D721Med (cell line): ENCODE data around the gene ZNF75A.

Experiments used
- DNase-seq: peaks from one replicate; pipeline ENCODE4 v3.0.0; 2011; ENCODE audit warnings: low spot score; ENCODE audit not compliant: insufficient read length
- FAIRE-seq: peaks from 2 replicates; lab custom pipeline; 2011; peaks lifted over from hg19 to GRCh38; lab: Jason Lieb, UNC
- TF ChIP-seq, protein P1 (sequence below): IDR thresholded peaks from 2 replicates; pipeline ENCODE4 v1.5.1; 2012; ENCODE audit warnings: mild to moderate bottlenecking, control low read depth; ENCODE audit not compliant: insufficient read depth; ENCODE audit errors: missing control alignments

The ZNF75A gene

DNA sequence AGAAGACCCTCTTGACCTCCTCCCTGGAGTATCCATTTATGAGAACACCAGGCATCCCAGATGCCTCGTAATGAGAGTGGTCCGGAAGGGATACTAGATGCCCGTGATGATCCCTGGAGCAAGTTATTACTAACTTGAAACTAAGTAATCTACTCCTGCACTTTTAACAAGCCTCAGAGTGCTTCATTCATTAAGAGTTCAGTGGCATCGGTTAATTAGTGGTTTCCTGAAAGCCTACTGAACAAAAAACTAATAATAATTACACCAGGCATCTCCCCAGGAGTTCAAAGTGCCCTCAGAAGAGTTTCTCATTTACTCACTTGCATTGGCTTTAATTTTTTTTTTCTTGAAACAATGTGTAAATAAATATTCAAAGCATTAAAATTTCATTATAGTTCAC is 22.2 kb downstream of the ZNF75A start:
- TF ChIP-seq, protein P1, sequence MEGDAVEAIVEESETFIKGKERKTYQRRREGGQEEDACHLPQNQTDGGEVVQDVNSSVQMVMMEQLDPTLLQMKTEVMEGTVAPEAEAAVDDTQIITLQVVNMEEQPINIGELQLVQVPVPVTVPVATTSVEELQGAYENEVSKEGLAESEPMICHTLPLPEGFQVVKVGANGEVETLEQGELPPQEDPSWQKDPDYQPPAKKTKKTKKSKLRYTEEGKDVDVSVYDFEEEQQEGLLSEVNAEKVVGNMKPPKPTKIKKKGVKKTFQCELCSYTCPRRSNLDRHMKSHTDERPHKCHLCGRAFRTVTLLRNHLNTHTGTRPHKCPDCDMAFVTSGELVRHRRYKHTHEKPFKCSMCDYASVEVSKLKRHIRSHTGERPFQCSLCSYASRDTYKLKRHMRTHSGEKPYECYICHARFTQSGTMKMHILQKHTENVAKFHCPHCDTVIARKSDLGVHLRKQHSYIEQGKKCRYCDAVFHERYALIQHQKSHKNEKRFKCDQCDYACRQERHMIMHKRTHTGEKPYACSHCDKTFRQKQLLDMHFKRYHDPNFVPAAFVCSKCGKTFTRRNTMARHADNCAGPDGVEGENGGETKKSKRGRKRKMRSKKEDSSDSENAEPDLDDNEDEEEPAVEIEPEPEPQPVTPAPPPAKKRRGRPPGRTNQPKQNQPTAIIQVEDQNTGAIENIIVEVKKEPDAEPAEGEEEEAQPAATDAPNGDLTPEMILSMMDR = no peak
- DNase-seq = no peak
- FAIRE-seq = no peak

DNA sequence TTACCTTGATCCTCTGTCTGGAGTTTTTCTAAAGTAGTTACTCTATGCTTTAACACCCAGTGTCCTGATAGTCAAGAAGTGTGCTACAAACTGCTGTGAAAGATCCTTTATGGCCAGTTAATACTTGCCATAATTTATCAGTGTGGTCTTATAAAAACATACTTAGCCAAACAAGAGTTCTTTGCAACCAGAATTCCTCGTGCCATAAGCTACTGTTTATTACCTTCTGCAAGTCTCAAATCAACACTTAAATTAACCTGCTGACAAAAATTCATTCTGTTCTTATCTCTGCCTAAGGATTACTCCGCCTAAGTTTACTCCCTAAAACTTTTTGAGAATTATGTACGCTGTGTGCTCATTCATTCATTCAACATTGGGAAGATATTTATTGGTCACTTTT is 22.8 kb downstream of the ZNF75A start:
- no peak for DNase-seq
- no peak for FAIRE-seq
- TF ChIP-seq, protein P1 = no peak

DNA sequence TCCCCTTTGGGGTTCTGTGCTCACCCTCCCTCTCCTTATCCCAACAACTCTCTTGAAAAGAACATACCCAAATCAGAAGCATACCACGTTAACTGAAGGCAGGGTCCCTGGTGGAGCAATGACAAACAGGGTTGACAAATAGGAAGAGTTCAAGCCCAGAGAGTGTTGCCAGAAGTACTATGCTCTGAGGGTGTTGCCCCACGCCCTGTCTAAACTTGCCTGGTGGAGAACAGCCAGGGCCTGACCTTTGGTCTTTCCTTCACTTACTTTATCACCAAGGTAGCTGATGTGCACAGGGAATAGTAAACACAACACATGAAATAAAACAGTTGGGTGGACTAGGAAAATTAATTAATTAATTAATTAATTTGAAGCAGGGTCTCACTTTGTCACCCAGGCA is 23.3 kb downstream of the ZNF75A start:
- FAIRE-seq = no peak

DNA sequence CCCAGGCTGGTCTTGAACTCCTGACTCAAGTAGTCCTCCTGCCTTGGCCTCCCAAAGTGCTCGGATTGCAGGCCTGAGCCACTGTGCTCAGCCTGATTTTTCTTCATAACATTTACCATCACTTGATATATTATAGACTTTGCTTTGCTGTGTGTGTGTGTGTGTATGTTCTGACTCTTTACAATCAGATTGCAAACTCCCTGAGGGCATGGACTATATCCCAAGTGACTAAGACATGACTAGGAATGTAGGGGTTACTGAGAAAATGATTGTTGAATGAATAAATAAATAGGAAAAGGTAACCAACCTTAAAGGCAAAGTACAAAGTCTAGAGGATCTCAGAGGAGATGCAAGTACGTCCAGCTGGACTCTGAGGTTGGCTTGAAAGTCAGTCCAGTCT is 40.7 kb downstream of the ZNF75A start:
- TF ChIP-seq, protein P1 = no peak
- no peak for DNase-seq
- FAIRE-seq = no peak

More for the DNA sequence above, 23.3 kb downstream of the ZNF75A start:
- TF ChIP-seq, protein P1 = no peak
- DNase-seq = no peak

DNA sequence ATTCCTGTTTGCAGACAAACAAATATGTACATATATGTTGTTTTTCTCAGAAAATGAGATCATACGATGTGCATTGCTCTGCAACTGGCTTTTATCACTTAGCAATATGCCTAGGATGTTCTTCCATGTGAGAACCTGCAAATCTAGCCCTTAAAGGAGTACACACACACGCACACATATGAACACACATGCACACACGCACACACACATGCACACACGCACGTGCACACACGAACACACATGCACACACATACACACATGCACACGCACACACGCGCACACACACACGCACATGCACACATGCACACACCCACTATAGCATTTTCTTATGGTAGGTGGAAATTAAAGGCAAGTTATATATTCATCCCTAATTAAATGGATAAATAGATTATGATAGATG is 42.3 kb downstream of the ZNF75A start:
- FAIRE-seq (no peak), DNase-seq (no peak)
- TF ChIP-seq, protein P1 = no peak

DNA sequence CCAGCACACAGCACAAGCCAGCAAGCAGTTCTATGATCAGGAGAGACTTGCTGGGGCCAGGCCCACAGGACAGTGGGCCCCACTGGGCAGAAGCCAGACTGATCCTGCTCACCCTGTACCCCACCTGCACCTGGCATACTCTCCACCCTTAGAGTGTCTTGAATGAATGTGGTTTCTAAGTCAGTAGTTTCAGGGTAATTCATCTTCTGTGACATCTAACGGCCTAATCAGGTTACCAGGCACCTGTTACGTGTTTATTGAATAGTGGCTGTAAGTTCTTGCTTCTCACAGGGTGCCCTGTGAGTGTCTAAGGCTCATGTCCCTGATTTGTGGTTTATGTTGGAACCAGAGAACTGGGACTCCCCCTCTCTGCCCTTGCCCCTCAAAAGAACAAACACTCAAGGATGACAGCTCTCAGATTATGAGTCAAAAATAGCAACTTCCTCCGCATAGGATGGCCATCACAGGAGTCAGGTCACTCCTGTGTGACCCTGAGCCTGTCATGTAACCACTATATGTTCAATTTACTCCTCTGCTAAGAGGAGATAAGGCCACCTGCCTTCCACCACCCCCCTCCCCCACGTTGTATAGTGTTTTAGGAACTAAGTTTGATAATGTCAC is 43.4 kb downstream of the ZNF75A start:
- DNase-seq (no peak), FAIRE-seq (no peak)
- TF ChIP-seq, protein P1 = no peak

DNA sequence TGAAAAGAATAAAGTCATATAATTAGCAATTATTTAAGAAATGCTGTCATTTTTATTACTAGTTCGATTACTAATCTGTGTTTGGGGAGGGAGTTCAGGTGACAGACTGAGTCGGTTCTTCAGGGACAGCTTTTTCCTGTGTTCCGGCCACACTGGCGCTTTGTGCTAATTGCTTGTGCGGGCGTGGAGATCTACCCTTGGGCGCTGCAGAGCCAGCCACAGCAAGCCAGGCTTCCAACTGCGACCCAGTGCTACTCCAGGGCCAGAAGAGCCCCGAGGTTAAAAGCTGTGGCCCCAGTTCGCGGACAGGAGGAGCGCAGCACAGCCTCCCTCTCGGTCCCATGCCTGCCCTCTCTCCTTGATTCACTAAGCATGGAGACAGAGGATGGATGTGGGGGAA is 43.9 kb downstream of the ZNF75A start:
- FAIRE-seq = no peak
- DNase-seq = no peak
- TF ChIP-seq, protein P1 = no peak
